Central memory CD8-positive, alpha-beta T cell (primary cell): ENCODE results near the gene ITPRID1.
"Not testable (repeated sequence)": the region's sequence is repeated elsewhere in the genome, so short reads cannot be mapped to it uniquely, and the experiment has no call there.

ENCODE experiments used
- ATAC-seq: fragments of 150-1000 bp; cut with Tn5 transposase; replicated peaks from 2 replicates; pipeline ENCODE4 v1.10.0; 2022; ENCODE audit warnings: mild to moderate bottlenecking, moderate FRiP score, moderate number of reproducible peaks; ENCODE audit not compliant: poor library complexity, severe bottlenecking; ENCODE audit errors: extremely low read depth
- DNase-seq, 2 donors: peaks; one replicate each; pipeline ENCODE4 v3.0.0; 2021; ENCODE audit warnings: low spot score in 2 of 2
- H3K27ac Mint-ChIP-seq: one replicate; pipeline ENCODE4 v1.8.0; 2022; ENCODE audit warnings: low read depth, mild to moderate bottlenecking, moderate library complexity, mixed read lengths
- H3K27me3 Mint-ChIP-seq: one replicate; pipeline ENCODE4 v1.8.0; 2022; ENCODE audit warnings: mixed read lengths
- H3K36me3 Mint-ChIP-seq: one replicate; pipeline ENCODE4 v1.8.0; 2022; ENCODE audit warnings: mild to moderate bottlenecking, moderate library complexity, mixed read lengths; ENCODE audit not compliant: insufficient read depth
- H3K4me1 Mint-ChIP-seq: one replicate; pipeline ENCODE4 v1.8.0; 2022; ENCODE audit warnings: mixed read lengths
- H3K4me3 Mint-ChIP-seq: one replicate; pipeline ENCODE4 v1.8.0; 2022; ENCODE audit warnings: mild to moderate bottlenecking, moderate library complexity, mixed read lengths
- H3K9me3 Mint-ChIP-seq: one replicate; pipeline ENCODE4 v1.8.0; 2022; ENCODE audit warnings: mixed read lengths

The ITPRID1 gene

DNA sequence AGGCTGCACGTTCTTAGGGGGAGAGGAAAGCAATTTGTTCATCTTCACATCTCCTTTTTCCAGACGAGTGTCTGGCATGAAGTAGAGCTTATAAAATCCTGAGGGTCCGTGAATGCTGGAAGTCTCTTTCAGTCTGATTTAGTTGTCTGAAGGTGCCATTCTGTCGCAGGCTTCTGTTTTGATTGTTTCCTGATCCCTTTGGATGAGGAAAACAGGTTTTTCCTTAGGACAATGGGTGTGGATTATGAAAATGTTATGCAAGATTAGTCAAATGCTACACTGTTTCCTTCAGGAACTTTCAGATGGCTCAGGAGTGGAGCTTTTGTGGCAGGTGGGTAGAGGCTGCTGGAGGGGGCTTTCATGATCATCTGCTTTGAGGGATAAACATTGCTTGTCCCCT, at the start of gene ITPRID1:
ITPRID1 (plus strand) TSS at position 301 of the 400 bp plus-strand sequence. CDS start 38,935 bp downstream, outside the sequence.
- ATAC-seq (no peak), DNase-seq (no peak)
- Mint-ChIP-seq H3K4me1 (no peaks in the 10 kb centered on the region), H3K4me3 (no peak within 1 kb of the TSS), H3K9me3 (peaks cover 27% of the 10 kb centered on the region), H3K27me3 (no peaks in the 10 kb centered on the region), H3K27ac (no peak within 1 kb of the TSS), H3K36me3 (no peaks in the 10 kb centered on the region)

DNA sequence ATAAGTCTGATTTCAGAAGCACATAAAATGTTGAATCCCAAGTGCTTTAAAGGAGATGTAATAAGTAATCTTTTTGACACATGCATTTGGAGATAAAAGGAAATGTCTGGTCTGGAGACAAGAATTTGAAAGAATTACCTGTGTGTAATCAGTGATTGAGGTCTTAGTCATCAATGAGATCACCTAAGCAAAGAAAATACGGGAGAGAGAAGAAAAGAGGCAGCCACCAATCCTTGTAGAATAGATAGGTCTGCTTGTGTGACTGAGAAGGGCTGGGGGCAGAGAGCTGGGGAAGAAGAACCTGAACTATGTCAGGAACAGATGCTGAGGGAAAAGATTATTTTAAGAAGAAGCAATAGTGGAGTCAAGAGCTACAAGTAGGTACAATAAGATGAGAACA, 49.3 kb upstream of the ITPRID1 start:
- ATAC-seq = no peak
- peaks cover 23% of the 10 kb centered on the region for H3K9me3 Mint-ChIP-seq
- DNase-seq = no peak
- H3K4me3 Mint-ChIP-seq = no peak overlapping the region
- H3K27me3 Mint-ChIP-seq = no peaks in the 10 kb centered on the region
- no peaks in the 10 kb centered on the region for H3K36me3 Mint-ChIP-seq
- H3K27ac Mint-ChIP-seq = no peak overlapping the region
- no peaks in the 10 kb centered on the region for H3K4me1 Mint-ChIP-seq

DNA sequence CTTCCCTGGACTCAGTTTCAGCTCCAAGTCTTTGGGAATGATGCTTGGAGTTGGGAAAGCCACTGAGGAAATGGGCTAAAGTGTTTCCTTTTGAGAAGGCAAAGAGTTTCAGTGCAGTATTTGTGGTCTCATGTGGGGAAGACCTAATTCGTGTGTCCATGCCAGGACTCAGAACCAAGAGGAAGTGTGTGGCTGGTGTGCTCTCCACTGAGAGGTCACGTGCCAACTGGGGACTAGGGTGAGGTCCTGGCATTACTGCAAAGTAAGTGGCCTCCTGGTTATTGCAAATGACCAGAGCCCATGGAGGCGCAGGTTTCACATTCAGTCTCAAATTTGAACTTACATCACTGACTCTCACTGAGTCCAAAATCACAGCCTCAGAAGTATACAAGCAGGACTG, 48.6 kb upstream of the ITPRID1 start:
- H3K36me3 Mint-ChIP-seq = no peaks in the 10 kb centered on the region
- H3K27ac Mint-ChIP-seq = no peak overlapping the region
- no peaks in the 10 kb centered on the region for H3K27me3 Mint-ChIP-seq
- no peaks in the 10 kb centered on the region for H3K4me1 Mint-ChIP-seq
- DNase-seq (no peak), ATAC-seq (no peak)
- H3K9me3 Mint-ChIP-seq = peaks cover 23% of the 10 kb centered on the region
- no peak overlapping the region for H3K4me3 Mint-ChIP-seq

DNA sequence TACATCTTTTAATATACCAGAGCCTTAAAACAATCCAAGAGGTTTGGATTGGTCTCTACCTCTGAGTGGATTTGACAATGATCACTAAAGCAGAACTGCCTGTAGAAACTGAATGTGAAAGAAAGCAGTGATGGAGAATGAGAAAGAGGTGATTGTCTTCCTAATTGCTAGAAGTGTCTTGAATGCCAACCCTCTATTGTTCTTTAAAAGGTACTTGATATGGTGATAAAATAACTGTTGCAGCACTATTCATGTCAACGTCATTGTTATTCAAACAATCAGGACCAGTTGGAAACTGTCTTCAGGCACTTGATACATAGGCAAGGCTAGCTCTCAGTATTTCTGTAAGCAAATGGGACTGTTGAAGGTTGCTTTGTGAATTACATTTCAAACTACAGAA, 47.9 kb upstream of the ITPRID1 start:
- no peaks in the 10 kb centered on the region for H3K4me1 Mint-ChIP-seq
- no peak for DNase-seq

DNA sequence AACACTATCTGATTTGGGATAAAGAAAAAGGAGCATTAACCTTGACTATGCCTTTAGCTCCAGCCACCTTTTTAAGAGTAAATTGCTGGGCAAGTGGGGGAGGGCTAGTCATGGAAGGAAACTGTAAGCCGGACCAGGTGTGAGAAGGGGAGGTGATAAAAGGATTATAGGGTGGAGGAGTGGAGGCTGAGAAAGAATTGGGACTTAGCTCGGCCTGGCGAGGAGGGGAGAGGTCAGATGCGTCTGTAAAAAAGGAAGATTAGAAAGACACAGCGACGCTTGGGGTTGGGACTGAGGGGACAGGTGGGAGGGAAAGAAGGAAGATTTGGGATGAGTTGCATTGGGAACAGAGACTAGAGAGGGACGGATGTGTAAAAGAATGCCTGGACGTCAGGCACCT, 43.0 kb upstream of the ITPRID1 start:
- not testable (repeated sequence) for H3K9me3 Mint-ChIP-seq, H3K4me3 Mint-ChIP-seq, H3K36me3 Mint-ChIP-seq, DNase-seq, ATAC-seq, H3K4me1 Mint-ChIP-seq, H3K27ac Mint-ChIP-seq, H3K27me3 Mint-ChIP-seq

More for the DNA sequence above, 47.9 kb upstream of the ITPRID1 start:
- H3K9me3 Mint-ChIP-seq = peaks cover 23% of the 10 kb centered on the region
- no peak overlapping the region for H3K4me3 Mint-ChIP-seq
- ATAC-seq = no peak
- no peak overlapping the region for H3K27ac Mint-ChIP-seq
- no peaks in the 10 kb centered on the region for H3K27me3 Mint-ChIP-seq
- H3K36me3 Mint-ChIP-seq = no peaks in the 10 kb centered on the region

DNA sequence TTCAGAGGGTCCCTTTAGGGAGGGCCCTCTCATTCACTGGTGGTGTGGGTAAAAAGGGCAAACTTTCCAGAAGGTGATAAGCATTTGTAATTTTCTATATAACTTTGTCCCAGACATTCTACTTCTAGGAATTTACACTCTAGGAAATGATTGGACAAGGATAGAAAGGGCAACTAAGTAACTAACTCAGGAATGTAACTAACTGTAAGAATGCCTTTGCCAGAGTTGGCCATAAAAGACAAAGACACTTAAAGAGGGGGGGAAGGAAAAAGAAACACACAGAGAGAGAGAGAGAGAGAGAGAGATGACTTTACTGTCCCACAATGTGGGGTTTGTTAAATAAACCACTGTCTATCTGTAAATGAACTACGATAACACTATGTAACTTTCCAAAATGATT, 38.5 kb upstream of the ITPRID1 start:
- Mint-ChIP-seq H3K4me1 (no peaks in the 10 kb centered on the region), H3K36me3 (no peaks in the 10 kb centered on the region), H3K4me3 (no peak overlapping the region), H3K27me3 (no peaks in the 10 kb centered on the region), H3K27ac (no peak overlapping the region), H3K9me3 (peaks cover 5% of the 10 kb centered on the region)
- ATAC-seq = no peak
- no peak for DNase-seq

DNA sequence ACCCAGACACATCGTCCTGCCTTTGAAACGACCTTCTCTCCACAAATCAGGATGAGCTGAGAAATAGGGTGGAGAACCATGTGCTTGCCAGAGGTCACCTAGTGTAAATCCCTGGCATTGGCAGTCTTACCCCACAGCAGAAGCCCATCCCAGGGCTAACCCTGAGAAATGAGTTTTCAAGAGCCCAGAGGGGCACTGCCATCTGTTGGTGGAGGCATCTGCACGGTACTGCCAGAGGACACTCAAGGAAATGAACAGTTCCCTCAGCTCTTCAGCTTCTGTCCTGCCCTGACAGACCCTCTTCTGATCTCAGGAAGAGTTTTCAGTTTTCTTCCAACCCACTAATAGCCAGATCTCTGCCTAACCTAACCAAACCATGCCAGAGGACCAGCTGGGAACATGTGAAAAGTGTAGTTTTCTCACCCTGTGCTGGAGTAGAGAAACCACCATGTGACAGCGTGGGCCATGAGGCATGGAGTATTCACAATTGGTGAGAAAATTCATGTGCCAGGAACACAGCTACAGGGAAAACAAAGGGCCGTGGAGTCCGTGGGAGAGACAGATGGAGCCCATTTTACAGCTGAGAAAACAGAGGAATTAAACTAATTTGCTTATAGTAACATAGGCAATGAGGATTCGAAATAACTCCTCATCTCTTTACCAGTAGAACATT, 37.7 kb upstream of the ITPRID1 start:
- no peak for ATAC-seq

DNA sequence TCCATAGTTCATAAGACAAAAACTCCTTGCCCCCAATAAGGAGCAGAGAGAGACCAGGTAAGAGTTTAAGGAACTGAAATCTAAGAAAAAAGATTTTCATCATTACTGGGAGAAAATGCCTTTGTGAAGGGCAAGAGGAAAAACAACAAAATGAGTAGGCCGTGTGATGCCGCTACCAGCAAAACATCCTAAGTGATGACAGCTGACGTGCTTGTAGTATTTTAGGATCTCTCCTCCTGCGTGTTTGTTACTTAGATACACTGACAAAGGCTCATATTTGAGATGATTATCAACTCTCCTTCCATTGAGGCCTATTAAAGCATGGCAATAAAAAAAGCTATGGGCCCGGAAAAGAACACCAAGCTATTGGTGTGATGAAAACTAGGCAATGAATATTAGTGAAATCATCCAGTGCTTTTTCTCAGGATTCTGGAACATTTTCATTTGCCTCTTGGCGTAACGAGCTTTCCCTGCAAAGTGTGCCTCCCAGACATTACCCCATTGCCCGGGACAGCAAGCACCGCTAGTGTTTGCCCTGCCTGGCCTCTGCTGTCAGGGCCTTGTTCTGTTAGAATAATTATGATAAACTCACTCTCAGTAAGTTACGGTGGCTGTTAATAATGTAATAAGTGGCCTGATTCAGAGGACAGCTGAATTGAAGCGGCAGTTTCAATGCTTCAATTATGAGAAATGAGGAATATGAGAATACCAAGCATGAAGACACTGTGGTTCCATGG, 36.8 kb upstream of the ITPRID1 start:
- Mint-ChIP-seq H3K4me1 (no peaks in the 10 kb centered on the region), H3K36me3 (no peaks in the 10 kb centered on the region), H3K9me3 (peaks cover 5% of the 10 kb centered on the region), H3K27ac (no peak overlapping the region), H3K27me3 (no peaks in the 10 kb centered on the region), H3K4me3 (no peak overlapping the region)
- DNase-seq (no peak), ATAC-seq (no peak)

More for the DNA sequence above, 37.7 kb upstream of the ITPRID1 start:
- DNase-seq = no peak
- H3K27ac Mint-ChIP-seq = no peak overlapping the region
- no peaks in the 10 kb centered on the region for H3K4me1 Mint-ChIP-seq
- no peak overlapping the region for H3K4me3 Mint-ChIP-seq
- H3K9me3 Mint-ChIP-seq = peaks cover 5% of the 10 kb centered on the region
- no peaks in the 10 kb centered on the region for H3K27me3 Mint-ChIP-seq
- H3K36me3 Mint-ChIP-seq = no peaks in the 10 kb centered on the region

DNA sequence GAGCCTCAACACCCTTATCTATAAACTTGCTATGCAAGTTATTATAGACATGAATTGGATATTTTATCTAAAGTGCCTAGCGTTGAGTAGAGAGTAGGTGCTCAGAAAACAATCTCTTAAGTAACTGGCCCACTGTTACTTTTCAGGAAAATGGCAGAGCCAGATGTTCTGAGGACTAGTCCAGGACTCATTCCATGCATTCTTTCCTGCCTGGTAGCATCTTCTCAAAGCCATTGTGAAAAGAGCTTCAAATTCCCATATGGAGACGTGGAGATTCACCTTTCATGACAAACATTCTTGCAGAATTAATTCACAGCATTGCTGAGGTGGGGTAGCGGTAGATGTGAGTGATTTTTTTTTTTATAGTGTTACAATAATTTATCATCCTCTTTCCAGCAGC, 35.9 kb upstream of the ITPRID1 start:
- DNase-seq = no peak
- no peak for ATAC-seq
- no peaks in the 10 kb centered on the region for H3K4me1 Mint-ChIP-seq
- H3K4me3 Mint-ChIP-seq = no peak overlapping the region
- H3K9me3 Mint-ChIP-seq = peaks cover 10% of the 10 kb centered on the region
- H3K27me3 Mint-ChIP-seq = no peaks in the 10 kb centered on the region
- H3K36me3 Mint-ChIP-seq = no peaks in the 10 kb centered on the region
- H3K27ac Mint-ChIP-seq = no peak overlapping the region

DNA sequence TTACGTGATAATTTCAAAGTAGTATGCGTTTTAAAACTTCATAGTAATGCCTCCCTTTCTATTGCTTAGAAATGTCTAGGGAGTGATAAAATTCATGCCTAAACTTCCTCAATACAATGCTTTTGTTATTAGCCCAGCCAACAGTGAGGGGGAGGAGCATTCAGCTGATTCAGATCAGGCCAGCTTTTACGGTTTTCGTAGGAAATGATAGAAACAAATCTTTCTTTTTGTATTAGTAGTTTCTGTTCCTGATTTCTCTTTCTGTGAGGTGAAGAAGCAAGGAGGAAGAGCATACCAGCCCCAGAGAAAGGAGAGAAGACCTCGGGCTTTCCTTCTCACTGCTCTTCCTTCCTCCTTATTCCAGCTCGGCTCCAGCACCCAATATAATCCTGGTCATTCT, 35.2 kb upstream of the ITPRID1 start:
- H3K36me3 Mint-ChIP-seq = no peaks in the 10 kb centered on the region
- no peaks in the 10 kb centered on the region for H3K27me3 Mint-ChIP-seq
- H3K27ac Mint-ChIP-seq = no peak overlapping the region
- no peak overlapping the region for H3K4me3 Mint-ChIP-seq
- ATAC-seq (no peak), DNase-seq (no peak)
- H3K9me3 Mint-ChIP-seq = peaks cover 10% of the 10 kb centered on the region
- H3K4me1 Mint-ChIP-seq = no peaks in the 10 kb centered on the region

DNA sequence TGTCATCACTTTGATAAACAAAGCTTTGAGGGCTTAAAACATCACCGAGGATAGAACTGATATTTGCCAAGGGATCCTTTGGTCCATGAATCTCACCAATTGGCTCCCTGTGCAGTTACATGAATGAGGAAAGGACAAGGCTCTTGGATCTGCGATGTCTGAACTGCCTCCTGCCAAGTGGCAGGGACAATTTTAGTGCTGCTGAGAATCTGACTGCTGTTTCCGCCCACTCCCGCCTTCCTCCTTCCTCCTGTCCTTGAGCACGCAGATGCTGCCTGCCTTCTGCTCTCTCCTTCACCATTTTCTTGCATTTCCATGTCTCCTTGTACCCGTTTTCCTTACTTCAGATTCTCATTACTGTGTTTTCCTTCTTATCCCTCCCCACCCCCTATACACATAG, 26.8 kb upstream of the ITPRID1 start:
- no peak overlapping the region for H3K27ac Mint-ChIP-seq
- H3K9me3 Mint-ChIP-seq = peaks cover 14% of the 10 kb centered on the region
- ATAC-seq (no peak), DNase-seq (no peak)
- H3K27me3 Mint-ChIP-seq = no peaks in the 10 kb centered on the region
- no peaks in the 10 kb centered on the region for H3K36me3 Mint-ChIP-seq
- no peak overlapping the region for H3K4me3 Mint-ChIP-seq
- H3K4me1 Mint-ChIP-seq = no peaks in the 10 kb centered on the region

DNA sequence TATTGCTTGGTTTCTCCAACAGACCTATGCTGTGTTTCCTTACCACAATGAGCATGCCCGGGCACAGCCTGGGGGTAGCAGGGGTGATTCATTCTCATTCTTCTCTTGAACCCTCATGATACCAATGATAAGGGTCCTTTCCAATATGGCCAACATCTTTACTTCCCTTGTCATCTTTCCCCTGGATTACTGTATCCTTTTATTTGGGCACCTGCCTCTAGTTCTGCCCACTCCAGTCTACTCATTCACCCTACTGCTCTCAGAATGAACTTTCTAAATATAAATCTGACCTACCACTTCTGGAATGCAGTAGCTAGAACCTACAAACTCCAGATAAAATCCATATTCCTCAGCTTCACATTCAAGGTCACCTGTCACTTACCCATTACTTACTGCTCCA, 26.4 kb upstream of the ITPRID1 start:
- no peak overlapping the region for H3K27ac Mint-ChIP-seq
- no peak overlapping the region for H3K4me3 Mint-ChIP-seq
- peaks cover 11% of the 10 kb centered on the region for H3K9me3 Mint-ChIP-seq
- no peaks in the 10 kb centered on the region for H3K27me3 Mint-ChIP-seq
- DNase-seq = no peak
- no peaks in the 10 kb centered on the region for H3K36me3 Mint-ChIP-seq
- no peaks in the 10 kb centered on the region for H3K4me1 Mint-ChIP-seq
- ATAC-seq = no peak

DNA sequence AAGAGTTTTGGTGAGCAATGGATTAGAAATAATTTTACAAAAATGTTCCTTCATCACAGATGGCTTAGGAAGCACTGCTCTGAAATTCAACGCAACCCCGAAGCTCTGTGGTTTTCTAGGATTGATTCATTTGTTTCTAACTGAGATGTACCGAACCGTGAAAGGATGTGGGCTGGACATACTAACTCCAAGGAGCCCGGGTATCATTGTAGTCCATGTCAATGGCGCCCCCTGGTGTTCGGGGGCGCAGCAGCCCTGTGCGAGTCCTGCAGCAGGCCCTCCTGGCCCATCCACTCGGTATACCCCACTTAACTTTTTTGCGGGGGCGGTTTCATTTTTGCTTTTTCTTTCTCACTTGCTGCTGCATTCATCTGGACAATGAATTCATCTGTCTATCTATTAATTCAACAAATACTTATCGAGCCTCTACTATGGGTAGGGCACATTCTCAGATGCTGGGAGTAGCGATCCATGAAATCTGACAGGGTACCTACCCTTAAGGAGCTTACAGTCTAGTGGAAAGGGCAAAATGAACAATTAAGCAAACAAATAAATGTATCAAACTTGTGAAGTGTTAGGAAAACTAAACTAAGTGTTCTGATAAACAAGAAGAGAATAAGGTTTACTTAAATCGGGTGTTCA, 25.2 kb upstream of the ITPRID1 start:
- Mint-ChIP-seq H3K27me3 (no peaks in the 10 kb centered on the region), H3K4me1 (no peaks in the 10 kb centered on the region), H3K4me3 (no peak overlapping the region), H3K27ac (no peak overlapping the region), H3K9me3 (peaks cover 9% of the 10 kb centered on the region), H3K36me3 (no peaks in the 10 kb centered on the region)
- DNase-seq (no peak), ATAC-seq (no peak)
